HUES6 (cell line): ENCODE data around the gene TJAP1.
"Not testable (repeated sequence)": the region's sequence is repeated elsewhere in the genome, so short reads cannot be mapped to it uniquely, and the experiment has no call there.

Source experiments
- H3K27ac ChIP-seq: 2 replicates; pipeline ENCODE4 v1.7.0; 2013; ENCODE audit warnings: low read depth, mild to moderate bottlenecking, low read length, inconsistent platforms
- H3K27me3 ChIP-seq: 2 replicates; pipeline ENCODE4 v1.6.1; 2013; ENCODE audit warnings: low read length; ENCODE audit not compliant: control insufficient read depth, insufficient read depth
- H3K36me3 ChIP-seq: 2 replicates; pipeline ENCODE4 v1.6.1; 2013; ENCODE audit warnings: low read length; ENCODE audit not compliant: control insufficient read depth, insufficient read depth
- H3K4me1 ChIP-seq: 2 replicates; pipeline ENCODE4 v1.6.1; 2013; ENCODE audit warnings: low read length; ENCODE audit not compliant: control insufficient read depth, insufficient read depth
- H3K4me3 ChIP-seq: 2 replicates; pipeline ENCODE4 v1.5.1; 2013; ENCODE audit warnings: low read depth, low read length
- H3K9ac ChIP-seq: one replicate; pipeline ENCODE4 v1.6.1; 2013; ENCODE audit warnings: mild to moderate bottlenecking, low read length
- H3K9me3 ChIP-seq: 2 replicates; pipeline ENCODE4 v1.6.1; 2013; ENCODE audit warnings: low read depth, low read length; ENCODE audit not compliant: control insufficient read depth, insufficient read depth

The TJAP1 gene

DNA sequence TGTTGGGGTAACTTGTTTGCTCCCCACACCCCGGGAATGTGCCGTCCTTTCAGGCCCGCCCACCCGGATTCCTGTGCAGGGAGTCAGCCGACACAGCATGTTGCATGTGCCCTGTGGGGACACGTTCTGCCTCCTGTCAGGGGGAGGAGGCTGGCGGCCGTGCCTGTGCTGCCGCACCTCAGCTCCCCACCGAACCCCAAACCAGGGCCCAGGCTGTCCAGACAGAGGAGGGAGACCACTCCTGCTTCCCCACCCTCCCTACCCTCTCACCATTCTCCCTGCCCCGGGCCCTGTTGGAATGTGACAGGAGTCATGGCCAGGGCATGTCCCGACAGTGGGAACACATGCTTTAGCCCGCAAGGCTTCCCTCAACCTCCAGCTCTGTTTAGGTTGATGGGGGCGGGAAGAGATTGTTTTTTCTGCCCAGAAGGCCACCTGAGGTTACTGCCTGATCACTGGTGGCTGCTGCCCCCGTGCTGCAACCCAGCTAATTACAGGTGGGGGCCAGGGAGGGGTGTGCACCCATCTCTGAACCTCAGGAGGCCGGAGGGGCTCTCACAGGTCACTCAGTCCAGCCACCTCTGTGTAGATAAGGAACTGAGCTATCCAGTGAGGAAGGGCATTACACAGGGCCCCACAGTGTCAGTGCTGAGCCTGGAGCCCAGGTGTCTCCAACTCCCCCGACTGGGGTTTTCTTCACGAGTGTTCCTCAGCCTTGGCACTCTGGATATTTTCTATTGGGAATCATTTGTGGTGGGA is 19.2 kb downstream of the TJAP1 start:
- no peak overlapping the region; the same call in 1 of the 2 replicates for H3K4me3 ChIP-seq
- peak overlapping the region; percentile 29 for H3K9ac ChIP-seq
- H3K27me3 ChIP-seq = no peaks in the 10 kb centered on the region
- no peak overlapping the region for H3K27ac ChIP-seq
- H3K9me3 ChIP-seq = no peaks in the 10 kb centered on the region
- H3K36me3 ChIP-seq = peaks cover 44% of the 10 kb centered on the region
- H3K4me1 ChIP-seq = peaks cover 29% of the 10 kb centered on the region

DNA sequence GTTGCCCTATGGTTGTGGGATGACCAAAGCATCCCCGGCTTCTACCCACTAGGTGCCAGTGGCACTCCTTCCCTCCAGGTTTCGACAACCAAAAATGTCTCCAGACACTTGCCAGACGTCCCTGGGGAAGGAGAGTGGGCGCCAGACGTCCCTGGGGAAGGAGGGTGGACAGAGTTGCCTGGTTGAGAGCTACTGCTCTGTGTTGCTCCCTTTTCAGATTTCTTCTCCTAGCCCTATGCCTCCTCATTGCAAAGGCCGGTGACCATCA is 19.7 kb downstream of the TJAP1 start:
- Histone ChIP-seq H3K27me3 (no peaks in the 10 kb centered on the region), H3K4me3 (no peak overlapping the region), H3K4me1 (peaks cover 27% of the 10 kb centered on the region), H3K9ac (no peak overlapping the region), H3K36me3 (peaks cover 49% of the 10 kb centered on the region), H3K9me3 (no peaks in the 10 kb centered on the region), H3K27ac (no peak overlapping the region)

GRCh38 chr6:43497689-43498088 is 20.3 kb downstream of the TJAP1 start:
- H3K27me3 ChIP-seq = no peaks in the 10 kb centered on the region
- H3K9me3 ChIP-seq = no peaks in the 10 kb centered on the region
- H3K4me3 ChIP-seq = no peak overlapping the region
- peaks cover 56% of the 10 kb centered on the region for H3K36me3 ChIP-seq
- H3K9ac ChIP-seq = no peak overlapping the region
- H3K27ac ChIP-seq = no peak overlapping the region
- H3K4me1 ChIP-seq = peaks cover 20% of the 10 kb centered on the region

GRCh38 chr6:43498291-43498690 is 20.9 kb downstream of the TJAP1 start:
- H3K9me3 ChIP-seq, H3K4me3 ChIP-seq, H3K27ac ChIP-seq, H3K9ac ChIP-seq, H3K27me3 ChIP-seq: not testable (repeated sequence)
- peaks cover 19% of the 10 kb centered on the region for H3K4me1 ChIP-seq
- H3K36me3 ChIP-seq = peaks cover 62% of the 10 kb centered on the region

DNA sequence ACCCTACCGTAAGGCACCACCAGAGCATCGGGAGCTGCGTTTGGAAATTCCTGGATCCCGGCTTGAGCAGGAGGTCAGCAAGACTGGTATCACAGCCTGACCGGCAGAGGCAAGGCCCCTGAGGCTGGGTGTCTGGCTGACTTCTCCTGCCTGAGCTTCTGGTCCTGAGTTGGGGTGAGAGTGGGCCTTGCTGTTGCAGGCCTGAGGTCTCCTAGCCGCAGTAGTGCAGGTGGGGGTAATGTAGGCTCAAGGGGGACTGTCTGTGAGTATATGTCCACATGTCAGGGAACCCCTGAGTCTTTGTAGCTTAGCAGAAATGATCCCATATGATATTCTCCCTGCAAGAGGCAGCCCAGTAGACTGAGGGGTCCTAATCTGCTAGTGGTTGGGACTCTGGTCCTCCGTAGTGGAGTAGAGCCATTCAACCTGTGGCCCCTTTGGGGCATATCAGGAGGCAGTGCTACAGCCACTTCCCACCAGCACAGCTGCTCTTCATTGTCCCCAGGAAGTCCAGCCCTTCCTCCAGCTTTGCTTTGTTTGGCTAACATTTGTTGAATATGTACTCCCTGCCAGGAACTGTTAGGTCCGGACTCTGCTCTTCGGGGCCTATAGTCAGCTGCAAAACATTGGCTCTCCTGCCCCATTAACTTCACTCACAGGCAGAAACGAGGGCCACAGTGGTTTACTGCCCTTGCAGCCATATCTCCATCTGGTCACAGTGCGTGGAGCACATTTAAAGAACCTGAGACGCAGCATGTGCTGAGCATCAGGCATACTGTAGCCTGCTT is 21.9 kb downstream of the TJAP1 start:
- H3K4me3 ChIP-seq = no peak overlapping the region
- H3K36me3 ChIP-seq = peaks cover 68% of the 10 kb centered on the region
- no peak overlapping the region for H3K27ac ChIP-seq

GRCh38 chr6:43500921-43501320 is 23.6 kb downstream of the TJAP1 start:
- Histone ChIP-seq H3K9ac (no peak overlapping the region), H3K36me3 (peaks cover 84% of the 10 kb centered on the region), H3K27me3 (no peaks in the 10 kb centered on the region), H3K9me3 (no peaks in the 10 kb centered on the region), H3K4me1 (peaks cover 6% of the 10 kb centered on the region), H3K27ac (no peak overlapping the region), H3K4me3 (no peak overlapping the region)

More for the DNA sequence above, 21.9 kb downstream of the TJAP1 start:
- Histone ChIP-seq H3K4me1 (peaks cover 19% of the 10 kb centered on the region), H3K9ac (no peak overlapping the region), H3K9me3 (no peaks in the 10 kb centered on the region), H3K27me3 (no peaks in the 10 kb centered on the region)

DNA sequence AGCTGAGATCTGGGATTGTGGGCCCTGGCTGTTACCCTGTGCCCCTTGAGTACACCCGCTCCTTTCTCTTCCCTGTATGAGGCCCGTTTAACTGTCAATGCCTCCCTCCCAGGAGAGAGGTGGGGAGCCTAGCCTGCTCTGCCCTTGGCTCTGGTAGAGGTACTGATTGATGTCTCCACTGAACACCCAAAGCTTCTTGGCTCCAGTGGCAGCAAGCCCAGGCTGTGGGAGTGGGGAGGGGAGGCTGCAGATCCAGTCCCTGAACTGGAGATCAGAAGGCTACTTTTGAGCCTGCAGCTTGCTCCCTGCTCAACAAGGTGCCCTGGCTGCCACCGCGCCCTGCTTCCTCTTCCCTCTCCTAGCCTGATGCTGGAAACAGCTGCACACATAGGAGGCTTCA is 25.3 kb downstream of the TJAP1 start:
- peaks cover 3% of the 10 kb centered on the region for H3K4me1 ChIP-seq
- H3K27me3 ChIP-seq = peaks cover 9% of the 10 kb centered on the region; the same call in 1 of the 2 replicates
- H3K9ac ChIP-seq = no peak overlapping the region
- H3K27ac ChIP-seq = no peak overlapping the region
- H3K4me3 ChIP-seq = no peak overlapping the region
- no peaks in the 10 kb centered on the region for H3K9me3 ChIP-seq
- peaks cover 79% of the 10 kb centered on the region for H3K36me3 ChIP-seq

GRCh38 chr6:43503443-43503842 is 26.1 kb downstream of the TJAP1 start:
- Histone ChIP-seq H3K4me3 (no peak overlapping the region), H3K27ac (no peak overlapping the region), H3K4me1 (peaks cover 3% of the 10 kb centered on the region), H3K9me3 (no peaks in the 10 kb centered on the region), H3K36me3 (peaks cover 71% of the 10 kb centered on the region), H3K27me3 (peaks cover 17% of the 10 kb centered on the region), H3K9ac (no peak overlapping the region)

GRCh38 chr6:43504756-43505593 is 27.6 kb downstream of the TJAP1 start:
- Histone ChIP-seq H3K9ac (no peak overlapping the region), H3K9me3 (no peaks in the 10 kb centered on the region), H3K4me3 (no peak overlapping the region), H3K27ac (no peak overlapping the region), H3K27me3 (peaks cover 30% of the 10 kb centered on the region), H3K36me3 (peaks cover 56% of the 10 kb centered on the region), H3K4me1 (peaks cover 7% of the 10 kb centered on the region)

DNA sequence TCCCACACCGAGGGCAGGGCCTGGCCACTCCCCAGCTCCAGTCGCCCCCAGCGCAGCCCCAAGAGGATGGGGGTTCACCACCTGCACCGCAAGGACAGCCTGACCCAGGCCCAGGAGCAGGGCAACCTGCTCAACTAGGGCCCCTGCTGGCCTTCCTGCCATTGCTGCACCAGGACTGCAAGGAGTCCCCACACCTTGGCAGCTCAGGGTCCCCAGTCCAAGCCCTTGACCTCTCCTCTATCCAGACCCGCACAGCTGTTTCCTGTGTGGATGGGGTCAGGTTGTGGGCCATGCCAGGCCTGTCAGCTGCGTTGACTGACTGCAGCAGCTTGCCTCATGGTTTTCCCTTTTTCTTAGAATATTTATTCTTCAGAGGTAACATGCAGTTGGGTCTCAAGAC is 28.3 kb downstream of the TJAP1 start:
- Histone ChIP-seq H3K9ac (no peak overlapping the region), H3K27ac (no peak overlapping the region)

DNA sequence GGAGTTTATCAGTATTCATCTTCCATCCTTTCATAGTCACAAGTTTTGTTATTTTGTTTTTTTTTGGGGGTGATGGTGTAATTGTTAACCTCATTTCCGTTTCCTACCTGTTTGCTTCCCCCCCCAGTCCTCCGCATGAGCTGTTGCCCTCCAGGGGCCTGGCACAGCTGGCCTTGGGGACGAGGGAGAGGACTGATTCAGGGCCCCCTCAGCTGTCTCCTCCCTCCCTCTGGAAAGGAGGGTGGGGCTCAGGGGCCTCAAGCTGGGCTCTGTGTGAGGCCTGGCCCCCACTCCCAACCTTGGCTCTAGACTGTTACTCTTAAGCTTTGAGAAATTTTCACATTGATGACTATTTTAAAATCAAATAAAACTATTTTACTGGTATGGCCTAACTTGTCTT is 28.8 kb downstream of the TJAP1 start:
- H3K9me3 ChIP-seq = no peaks in the 10 kb centered on the region
- H3K4me1 ChIP-seq = peaks cover 14% of the 10 kb centered on the region
- no peak overlapping the region for H3K4me3 ChIP-seq
- no peak overlapping the region for H3K27ac ChIP-seq
- peaks cover 47% of the 10 kb centered on the region for H3K36me3 ChIP-seq
- peaks cover 30% of the 10 kb centered on the region for H3K27me3 ChIP-seq
- H3K9ac ChIP-seq = no peak overlapping the region

More for the DNA sequence above, 28.3 kb downstream of the TJAP1 start:
- peaks cover 49% of the 10 kb centered on the region for H3K36me3 ChIP-seq
- H3K4me1 ChIP-seq = peaks cover 12% of the 10 kb centered on the region
- H3K9me3 ChIP-seq = no peaks in the 10 kb centered on the region
- H3K27me3 ChIP-seq = peaks cover 30% of the 10 kb centered on the region
- no peak overlapping the region for H3K4me3 ChIP-seq
